ENCODE measurements around the gene C3AR1.
A peak's percentile ranks its signal among the peaks of the same experiment; 100 is the strongest.
"Not testable (repeated sequence)": the region's sequence is repeated elsewhere in the genome, so short reads cannot be mapped to it uniquely, and the experiment has no call there.

Gene C3AR1

GRCh38 chr12:8088574-8088973, 22.4 kb upstream of the C3AR1 start:
- Histone ChIP-seq H3K36me3 (ENCODE audit: insufficient read depth, low read length) (peaks cover 45% of the 10 kb centered on the region), H3K9me3 (ENCODE audit: low read depth, low read length) (no peaks in the 10 kb centered on the region), H3K4me3 (no peak overlapping the region), H3K9ac (ENCODE audit: insufficient read length) (no peak overlapping the region), H3K27ac (no peak overlapping the region)
- no peak for DNase-seq (ENCODE audit: low read depth, low spot score)
- no peak for TF ChIP-seq FOXP2 (optimal IDR thresholded peaks at IDR 0.05; ENCODE audit: control extremely low read depth, extremely low read length, insufficient read depth)
- no peak for TF ChIP-seq EZH2 (IDR thresholded peaks at IDR 0.05)
- no peak for TF ChIP-seq POLR2AphosphoS5 (IDR thresholded peaks at IDR 0.05; ENCODE audit: borderline replicate concordance, low read depth, low read length)

- H3K36me3 ChIP-seq (ENCODE audit: insufficient read depth, low read length) = peaks cover 37% of the 10 kb centered on the region
- no peak overlapping the region for H3K4me3 ChIP-seq
- H3K9me3 ChIP-seq (ENCODE audit: low read depth, low read length) = no peaks in the 10 kb centered on the region
- no peak overlapping the region for H3K27ac ChIP-seq
- TF ChIP-seq EZH2 (IDR thresholded peaks at IDR 0.05) = no peak
- TF ChIP-seq FOXP2 (optimal IDR thresholded peaks at IDR 0.05; ENCODE audit: control extremely low read depth, extremely low read length, insufficient read depth) = no peak
- DNase-seq (ENCODE audit: low read depth, low spot score) = no peak
- no peak overlapping the region for H3K9ac ChIP-seq (ENCODE audit: insufficient read length)
Measured at GRCh38 chr12:8087666-8088065, 21.5 kb upstream of the C3AR1 start.

- DNase-seq (ENCODE audit: low read depth, low spot score); H3K27ac ChIP-seq: not testable (repeated sequence)
Measured at GRCh38 chr12:8084351-8084750, 18.2 kb upstream of the C3AR1 start.

DNA sequence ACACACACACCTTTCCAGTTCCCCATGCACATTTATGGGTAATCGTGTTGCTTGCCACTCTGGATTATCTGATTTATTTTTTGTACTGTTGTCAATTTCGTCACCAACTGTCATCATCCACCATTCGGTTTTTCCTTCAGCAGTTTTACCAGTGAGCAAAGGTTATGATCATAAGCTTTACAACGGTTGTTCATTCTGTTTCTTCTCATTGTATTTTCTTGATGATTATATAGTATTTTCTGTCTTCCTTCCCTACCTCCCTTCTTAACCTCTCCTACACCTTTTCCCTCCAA, 16.6 kb upstream of the C3AR1 start:
- H3K4me3 ChIP-seq = peak overlapping the region; percentile 89
- TF ChIP-seq EZH2 (IDR thresholded peaks at IDR 0.05) (no peak), POLR2AphosphoS5 (IDR thresholded peaks at IDR 0.05; ENCODE audit: borderline replicate concordance, low read depth, low read length) (no peak), FOXP2 (optimal IDR thresholded peaks at IDR 0.05; ENCODE audit: control extremely low read depth, extremely low read length, insufficient read depth) (no peak)

More at GRCh38 chr12:8084351-8084750, 18.2 kb upstream of the C3AR1 start:
- not testable (repeated sequence) for H3K9me3 ChIP-seq (ENCODE audit: low read depth, low read length); H3K4me3 ChIP-seq; H3K36me3 ChIP-seq (ENCODE audit: insufficient read depth, low read length); H3K9ac ChIP-seq (ENCODE audit: insufficient read length)

DNA sequence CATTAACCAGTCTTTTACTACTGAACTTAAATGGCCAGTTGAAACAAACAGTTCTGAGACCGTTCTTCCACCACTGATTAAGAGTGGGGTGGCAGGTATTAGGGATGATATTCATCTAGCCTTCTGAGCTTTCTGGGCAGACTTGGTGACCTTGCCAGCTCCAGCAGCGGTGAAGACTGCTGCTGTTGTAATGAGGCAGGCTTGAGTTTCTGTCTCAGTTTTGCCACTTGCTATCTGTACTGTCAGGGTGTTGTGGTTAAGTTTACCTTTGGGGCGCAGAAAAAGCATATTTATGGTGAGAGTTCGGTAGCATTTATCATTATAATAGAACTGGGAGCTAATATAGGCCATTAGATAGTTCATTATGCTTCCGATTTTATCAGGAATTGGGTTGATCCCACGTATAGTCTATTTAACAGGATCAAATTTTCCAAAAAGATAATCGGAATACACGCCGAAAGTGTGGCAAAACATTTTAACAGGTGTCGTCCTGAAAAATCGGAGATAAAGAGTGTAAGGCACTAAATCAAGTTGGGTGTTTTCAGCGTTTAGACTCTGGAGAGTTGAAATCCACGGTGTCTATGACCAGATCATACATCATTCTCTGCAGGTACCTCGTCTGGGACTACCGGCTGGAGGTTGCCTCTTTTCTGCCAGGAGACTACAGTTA, 15.2 kb upstream of the C3AR1 start:
- TF ChIP-seq FOXP2 (optimal IDR thresholded peaks at IDR 0.05; ENCODE audit: control extremely low read depth, extremely low read length, insufficient read depth) (no peak), POLR2AphosphoS5 (IDR thresholded peaks at IDR 0.05; ENCODE audit: borderline replicate concordance, low read depth, low read length) (no peak), EZH2 (IDR thresholded peaks at IDR 0.05) (no peak)
- Histone ChIP-seq H3K27ac (peak overlapping the region; percentile 94), H3K9me3 (ENCODE audit: low read depth, low read length) (no peaks in the 10 kb centered on the region), H3K4me3 (peak overlapping the region; percentile 89), H3K36me3 (ENCODE audit: insufficient read depth, low read length) (0 out of 2 replicates have a peak, but pooled peaks cover 6% of the 10 kb centered on the region), H3K9ac (ENCODE audit: insufficient read length) (peak overlapping the region; percentile 92)
- no peak for DNase-seq (ENCODE audit: low read depth, low spot score)

More for the DNA sequence above, 16.6 kb upstream of the C3AR1 start:
- Histone ChIP-seq H3K9ac (ENCODE audit: insufficient read length) (peak overlapping the region; percentile 92), H3K9me3 (ENCODE audit: low read depth, low read length) (no peaks in the 10 kb centered on the region), H3K36me3 (ENCODE audit: insufficient read depth, low read length) (0 out of 2 replicates have a peak, but pooled peaks cover 6% of the 10 kb centered on the region), H3K27ac (peak overlapping the region; percentile 94)
- no peak for DNase-seq (ENCODE audit: low read depth, low spot score)

- H3K9ac ChIP-seq (ENCODE audit: insufficient read length) = no peak overlapping the region
- DNase-seq (ENCODE audit: low read depth, low spot score) = no peak
- TF ChIP-seq POLR2AphosphoS5 (IDR thresholded peaks at IDR 0.05; ENCODE audit: borderline replicate concordance, low read depth, low read length) (no peak), EZH2 (IDR thresholded peaks at IDR 0.05) (no peak), FOXP2 (optimal IDR thresholded peaks at IDR 0.05; ENCODE audit: control extremely low read depth, extremely low read length, insufficient read depth) (no peak)
- no peak overlapping the region for H3K27ac ChIP-seq
- no peaks in the 10 kb centered on the region for H3K36me3 ChIP-seq (ENCODE audit: insufficient read depth, low read length)
- no peak overlapping the region for H3K4me3 ChIP-seq
- H3K9me3 ChIP-seq (ENCODE audit: low read depth, low read length) = no peaks in the 10 kb centered on the region
Measured at GRCh38 chr12:8080120-8080519, 14.0 kb upstream of the C3AR1 start.

- Histone ChIP-seq H3K36me3 (ENCODE audit: insufficient read depth, low read length) (no peaks in the 10 kb centered on the region), H3K27ac (no peak overlapping the region), H3K9ac (ENCODE audit: insufficient read length) (no peak overlapping the region), H3K9me3 (ENCODE audit: low read depth, low read length) (no peaks in the 10 kb centered on the region), H3K4me3 (no peak overlapping the region)
- TF ChIP-seq EZH2 (IDR thresholded peaks at IDR 0.05) (no peak), FOXP2 (optimal IDR thresholded peaks at IDR 0.05; ENCODE audit: control extremely low read depth, extremely low read length, insufficient read depth) (no peak), POLR2AphosphoS5 (IDR thresholded peaks at IDR 0.05; ENCODE audit: borderline replicate concordance, low read depth, low read length) (no peak)
- DNase-seq (ENCODE audit: low read depth, low spot score) = no peak
Measured at GRCh38 chr12:8078916-8079315, 12.8 kb upstream of the C3AR1 start.

- TF ChIP-seq POLR2AphosphoS5 (IDR thresholded peaks at IDR 0.05; ENCODE audit: borderline replicate concordance, low read depth, low read length) = no peak
- no peak for TF ChIP-seq EZH2 (IDR thresholded peaks at IDR 0.05)
- no peak for TF ChIP-seq FOXP2 (optimal IDR thresholded peaks at IDR 0.05; ENCODE audit: control extremely low read depth, extremely low read length, insufficient read depth)
Measured at GRCh38 chr12:8078398-8078797, 12.2 kb upstream of the C3AR1 start.

GRCh38 chr12:8077207-8077606, 11.0 kb upstream of the C3AR1 start:
- no peak overlapping the region for H3K27ac ChIP-seq
- H3K9ac ChIP-seq (ENCODE audit: insufficient read length) = peak overlapping the region; percentile 49
- H3K4me3 ChIP-seq = no peak overlapping the region
- no peaks in the 10 kb centered on the region for H3K36me3 ChIP-seq (ENCODE audit: insufficient read depth, low read length)
- TF ChIP-seq EZH2 (IDR thresholded peaks at IDR 0.05) (no peak), POLR2AphosphoS5 (IDR thresholded peaks at IDR 0.05; ENCODE audit: borderline replicate concordance, low read depth, low read length) (no peak), FOXP2 (optimal IDR thresholded peaks at IDR 0.05; ENCODE audit: control extremely low read depth, extremely low read length, insufficient read depth) (no peak)
- no peak for DNase-seq (ENCODE audit: low read depth, low spot score)
- H3K9me3 ChIP-seq (ENCODE audit: low read depth, low read length) = no peaks in the 10 kb centered on the region

More at GRCh38 chr12:8078398-8078797, 12.2 kb upstream of the C3AR1 start:
- no peak overlapping the region for H3K4me3 ChIP-seq
- no peak overlapping the region for H3K27ac ChIP-seq
- no peaks in the 10 kb centered on the region for H3K36me3 ChIP-seq (ENCODE audit: insufficient read depth, low read length)
- no peaks in the 10 kb centered on the region for H3K9me3 ChIP-seq (ENCODE audit: low read depth, low read length)
- no peak overlapping the region for H3K9ac ChIP-seq (ENCODE audit: insufficient read length)
- DNase-seq (ENCODE audit: low read depth, low spot score) = peak; percentile 66

Measured in SK-N-MC (cell line).